Measurements from ENCODE around the gene CXCL11. TPM values are rescaled to one million over a fixed set of nuclear protein-coding genes. Genes with fewer than 3 reads are reported as not detected.

CXCL11 gene
- not detected in 2 replicates for total RNA-seq

GRCh38 chr4:76035799-76036380, at the start of gene CXCL11:
Gene CXCL11 (minus strand): TSS chr4:76036070. CDS start chr4:76035987, 83 bp downstream.

GRCh38 chr4:76074468-76074867, 38.6 kb upstream of the CXCL11 start, which contains the start of gene ART3:
Gene ART3 (plus strand): TSS chr4:76074709. CDS start chr4:76075890, 1,181 bp downstream.

GRCh38 chr4:76023389-76023788, 12.5 kb downstream of the CXCL11 start, which contains the start of gene CXCL10:
Gene CXCL10 (minus strand): TSS chr4:76023497. CDS start chr4:76023431, 66 bp downstream.

GRCh38 chr4:76007089-76007862, 28.6 kb downstream of the CXCL11 start, which contains the start of gene CXCL9:
Gene CXCL9 (minus strand): TSS chr4:76007509. CDS start chr4:76007449, 60 bp downstream.

Other genes starting within 250 kb of the CXCL11 start
- not detected in 2 replicates for gene PPEF2, start 133.6 kb downstream of the CXCL11 start, total RNA-seq
- gene NAAA, start 95.1 kb downstream of the CXCL11 start, total RNA-seq, result 36.3 and 46.9 TPM in 2 replicates
- gene SDAD1, start 45.1 kb downstream of the CXCL11 start, total RNA-seq, result 40.9 and 42.4 TPM in 2 replicates
- not detected in 2 replicates for gene CXCL9, start 28.6 kb downstream of the CXCL11 start, total RNA-seq
- 0.16 and 0.36 TPM in 2 replicates for gene CXCL10, start 12.6 kb downstream of the CXCL11 start, total RNA-seq
- not detected in 2 replicates for gene ART3, start 38.6 kb upstream of the CXCL11 start, total RNA-seq
- 47.4 and 51.1 TPM in 2 replicates for gene NUP54, start 112.3 kb upstream of the CXCL11 start, total RNA-seq
- gene SCARB2, start 177.8 kb upstream of the CXCL11 start, total RNA-seq, result 165 and 172 TPM in 2 replicates
- gene FAM47E, start 215.7 kb upstream of the CXCL11 start, total RNA-seq, result 0.36 and 0.97 TPM in 2 replicates

Measured in hair follicle dermal papilla cell (primary cell).